GM13976 (cell line): ENCODE results near the gene LAMC2.
"Not testable (repeated sequence)": the region's sequence is repeated elsewhere in the genome, so short reads cannot be mapped to it uniquely, and the experiment has no call there.

Experiments used
- DNase-seq: peaks from one replicate; pipeline ENCODE4 v3.0.0; 2012; ENCODE audit warnings: low spot score
- in situ Hi-C: fragments of 300-500 bp; cut with MboI; formaldehyde crosslinking; loops from one replicate; pipeline ENCODE4 v1.12.0; 2022; ENCODE audit warnings: low sequenced_read_pairs, mixed read lengths, inconsistent platforms; ENCODE audit not compliant: unreplicated experiment
- TF ChIP-seq, protein P1 (sequence below): IDR thresholded peaks from 2 replicates; pipeline ENCODE4 v1.5.1; 2012; ENCODE audit warnings: borderline replicate concordance, mild to moderate bottlenecking; ENCODE audit not compliant: insufficient read depth; ENCODE audit errors: extremely low read depth, missing control alignments, control extremely low read depth

LAMC2 gene

DNA sequence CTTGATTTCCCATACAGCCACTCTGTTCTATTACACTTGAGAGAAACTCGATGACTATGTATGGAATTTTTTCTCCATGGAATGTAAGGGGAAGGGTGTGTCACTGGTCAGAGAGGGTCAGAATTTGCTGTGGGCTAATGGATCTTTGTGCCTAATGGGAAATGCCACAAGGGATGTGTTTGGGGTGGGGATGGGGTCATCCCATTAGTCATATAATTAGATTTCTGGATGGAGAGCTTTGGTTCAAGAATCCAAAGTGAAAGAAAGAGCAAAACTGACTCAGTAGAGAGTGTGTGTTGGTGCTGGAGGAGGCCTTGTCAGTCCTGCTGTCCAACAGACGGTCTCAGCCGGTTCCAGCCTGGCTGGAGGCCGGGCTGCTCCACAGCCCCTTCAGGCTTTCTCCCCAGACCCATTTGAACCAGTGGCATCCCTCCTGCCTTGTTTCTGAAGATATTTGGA lies 86.4 kb downstream of the LAMC2 start:
- no peak for DNase-seq
- TF ChIP-seq, protein P1, sequence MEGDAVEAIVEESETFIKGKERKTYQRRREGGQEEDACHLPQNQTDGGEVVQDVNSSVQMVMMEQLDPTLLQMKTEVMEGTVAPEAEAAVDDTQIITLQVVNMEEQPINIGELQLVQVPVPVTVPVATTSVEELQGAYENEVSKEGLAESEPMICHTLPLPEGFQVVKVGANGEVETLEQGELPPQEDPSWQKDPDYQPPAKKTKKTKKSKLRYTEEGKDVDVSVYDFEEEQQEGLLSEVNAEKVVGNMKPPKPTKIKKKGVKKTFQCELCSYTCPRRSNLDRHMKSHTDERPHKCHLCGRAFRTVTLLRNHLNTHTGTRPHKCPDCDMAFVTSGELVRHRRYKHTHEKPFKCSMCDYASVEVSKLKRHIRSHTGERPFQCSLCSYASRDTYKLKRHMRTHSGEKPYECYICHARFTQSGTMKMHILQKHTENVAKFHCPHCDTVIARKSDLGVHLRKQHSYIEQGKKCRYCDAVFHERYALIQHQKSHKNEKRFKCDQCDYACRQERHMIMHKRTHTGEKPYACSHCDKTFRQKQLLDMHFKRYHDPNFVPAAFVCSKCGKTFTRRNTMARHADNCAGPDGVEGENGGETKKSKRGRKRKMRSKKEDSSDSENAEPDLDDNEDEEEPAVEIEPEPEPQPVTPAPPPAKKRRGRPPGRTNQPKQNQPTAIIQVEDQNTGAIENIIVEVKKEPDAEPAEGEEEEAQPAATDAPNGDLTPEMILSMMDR: no peak
- in situ Hi-C loops: no loop called here

DNA sequence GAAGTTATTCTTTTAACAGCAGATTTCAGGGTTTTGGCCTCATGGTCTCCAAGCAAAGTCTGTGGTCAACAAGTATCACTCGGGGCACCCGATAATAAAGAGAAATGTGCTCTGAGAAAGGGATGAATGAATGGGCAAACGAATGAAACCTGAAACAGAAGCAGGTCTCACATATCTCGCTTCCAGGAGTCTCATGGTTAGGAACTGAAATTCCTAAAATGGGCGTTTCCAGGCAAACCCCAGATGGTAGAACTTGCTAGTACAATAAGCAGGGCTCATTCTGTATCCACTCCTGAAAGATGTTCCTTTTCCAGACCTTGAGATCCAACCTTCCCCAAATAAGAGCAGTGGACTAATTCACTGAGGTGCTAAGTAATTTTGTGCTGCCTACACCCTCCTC lies 87.2 kb downstream of the LAMC2 start:
- in situ Hi-C loops: no loop called here
- DNase-seq: no peak
- TF ChIP-seq, protein P1: no peak

DNA sequence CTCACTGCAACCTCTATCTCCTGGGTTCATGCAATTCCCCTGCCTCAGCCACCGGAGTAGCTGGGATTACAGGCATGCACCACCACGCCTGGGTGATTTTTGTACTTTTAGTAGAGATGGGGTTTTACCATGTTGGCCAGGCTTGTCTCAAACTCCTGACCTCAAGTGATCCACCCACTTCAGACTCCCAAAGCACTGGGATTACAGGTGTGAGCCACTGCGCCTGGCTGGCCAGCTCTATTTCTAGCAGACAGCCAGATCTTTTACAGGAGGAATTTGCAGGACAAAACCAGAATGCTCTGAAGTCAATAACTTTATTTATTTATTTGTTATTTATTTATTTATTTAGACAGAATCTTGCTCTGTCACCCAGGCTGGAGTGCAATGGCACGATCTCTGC lies 87.9 kb downstream of the LAMC2 start:
- DNase-seq, in situ Hi-C loops: not testable (repeated sequence)

DNA sequence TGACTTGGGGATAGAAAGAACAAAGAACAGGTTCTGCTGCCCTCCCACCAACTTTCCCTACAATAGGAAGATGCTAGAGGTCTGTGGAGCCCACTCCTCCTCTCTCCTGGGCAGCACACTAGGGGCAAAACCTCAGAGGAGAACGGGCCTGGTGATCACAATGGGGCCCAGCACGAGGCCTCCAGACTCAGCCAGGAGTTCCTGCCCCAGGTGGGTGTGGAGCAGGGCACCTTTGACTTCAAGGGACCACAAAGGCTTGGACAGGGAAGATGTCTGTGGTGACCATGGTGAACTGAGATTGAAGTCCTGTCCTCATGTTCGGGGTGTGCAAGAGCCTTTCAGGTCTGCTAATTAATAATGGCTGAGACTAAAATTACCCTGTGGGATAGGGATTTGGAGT lies 88.8 kb downstream of the LAMC2 start:
- in situ Hi-C loops: loop anchor here (25.0 kb wide), 1 partner anchor 287 kb away; no protein-coding TSS in a partner anchor
- no peak for DNase-seq
- TF ChIP-seq, protein P1: no peak

DNA sequence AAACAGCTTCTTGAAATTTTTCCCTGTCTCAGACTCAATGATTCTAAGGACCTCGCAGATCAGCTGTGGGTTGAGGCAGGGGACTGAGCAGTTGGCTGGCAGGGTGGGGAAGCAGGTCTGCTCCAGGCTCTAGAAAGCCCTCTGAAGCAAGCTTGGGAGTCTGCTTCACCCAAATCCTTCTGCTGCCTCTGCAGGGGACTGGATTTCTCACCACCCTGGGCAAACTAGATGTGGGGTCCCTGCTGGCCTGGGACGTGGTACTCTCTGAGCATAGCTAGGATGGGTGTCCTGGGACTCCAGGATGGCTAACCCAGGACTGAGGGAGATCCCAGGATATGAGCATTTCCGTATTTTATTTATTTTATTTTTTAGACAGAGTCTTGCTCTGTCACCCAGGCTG lies 89.3 kb downstream of the LAMC2 start:
- no peak for DNase-seq
- in situ Hi-C loops: loop anchor here (25.0 kb wide), 1 partner anchor 287 kb away; no protein-coding TSS in a partner anchor
- TF ChIP-seq, protein P1: no peak

DNA sequence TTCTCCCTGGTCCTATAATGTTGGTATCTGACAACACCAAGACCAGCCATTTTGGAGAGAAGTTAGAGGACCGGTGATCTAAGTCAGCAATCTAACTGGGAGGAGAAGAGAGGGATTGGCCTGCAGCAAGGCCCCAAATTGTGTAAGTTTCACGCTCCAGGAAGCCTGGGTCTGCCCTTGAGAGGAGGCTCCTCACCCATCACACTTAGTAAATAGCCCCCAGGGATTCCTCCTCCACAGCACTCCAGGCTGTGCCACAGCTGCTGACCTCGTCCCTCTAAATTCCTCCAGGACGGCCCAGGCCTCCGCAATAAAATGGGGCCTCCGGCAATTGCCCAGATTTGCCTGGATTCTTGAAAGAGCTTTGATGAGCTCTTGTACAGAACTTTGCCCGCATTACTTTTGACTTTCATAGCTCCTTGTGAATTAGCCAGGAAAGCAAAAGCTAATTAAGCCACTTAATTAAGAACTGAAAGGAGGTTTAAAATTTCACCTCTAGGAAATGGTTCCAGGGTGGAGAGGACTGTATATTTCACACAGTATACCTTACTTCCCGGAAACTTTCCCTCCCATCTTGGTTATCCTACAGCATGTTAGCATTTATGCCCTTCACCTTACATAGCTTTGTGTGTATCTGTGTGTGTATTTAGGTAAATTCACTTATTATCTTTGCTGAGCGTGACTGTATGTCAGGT lies 90.5 kb downstream of the LAMC2 start:
- no peak for DNase-seq
- TF ChIP-seq, protein P1: no peak
- in situ Hi-C loops: loop anchor here (25.0 kb wide), 1 partner anchor 286 kb away; no protein-coding TSS in a partner anchor
